Fibroblast of skin of left quadriceps (primary cell): ENCODE data around the gene ADCY6.
A peak's percentile ranks its signal among the peaks of the same experiment; 100 is the strongest.

Experiments
- DNase-seq, 2 experiments: peaks; one replicate each; pipeline ENCODE4 v3.0.0-alpha.2; 2013; ENCODE audit warnings: low read depth in 2 of 2

The ADCY6 gene

GRCh38 chr12:48783432-48783831 lies 5.5 kb downstream of the ADCY6 start:
- no peak for DNase-seq

DNA sequence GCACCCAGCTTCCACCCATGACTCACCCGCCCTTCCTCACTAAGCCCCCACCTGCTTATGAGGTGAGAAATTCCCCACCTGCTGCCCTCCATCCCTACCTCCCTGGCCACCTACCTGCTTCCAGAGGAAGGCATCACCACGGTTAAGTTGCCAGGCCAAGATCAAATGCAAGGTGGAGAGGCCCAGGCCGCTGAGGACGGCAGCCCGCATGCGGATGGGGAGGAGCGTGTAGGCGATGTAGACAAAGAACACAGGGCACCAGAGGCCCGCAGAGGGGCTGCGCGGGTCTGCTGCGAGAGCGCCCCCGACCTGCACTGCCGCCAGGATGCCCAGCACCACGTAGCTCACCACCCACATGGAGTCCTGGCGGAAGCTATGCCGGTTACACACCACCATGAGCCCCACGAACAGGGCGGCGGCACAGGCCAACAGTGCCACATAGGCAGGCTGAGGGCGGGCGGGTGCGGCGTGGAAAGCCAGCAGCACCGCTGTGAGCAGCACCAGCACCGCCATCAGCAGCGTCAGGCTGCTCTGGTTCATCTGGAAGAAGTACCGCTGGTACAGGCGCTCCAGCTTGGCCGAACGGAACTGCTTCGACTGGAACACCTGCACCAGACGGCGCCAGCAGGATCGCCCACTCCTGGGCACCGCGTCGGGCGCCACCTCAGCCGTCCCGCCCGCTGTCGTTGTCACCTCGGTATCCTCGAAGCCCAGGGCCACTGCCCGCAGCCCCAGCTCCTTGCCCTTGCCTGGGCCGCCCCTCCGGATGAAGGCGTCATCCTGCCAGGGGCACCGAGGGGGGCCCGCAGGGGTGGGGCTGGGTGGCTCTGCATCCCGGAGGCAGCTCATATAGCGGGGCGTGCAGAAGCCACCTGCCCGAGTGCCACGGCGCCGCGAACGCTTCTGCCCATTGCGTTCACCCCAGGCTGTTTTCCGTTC lies 6.2 kb downstream of the ADCY6 start:
- DNase-seq = no peak

DNA sequence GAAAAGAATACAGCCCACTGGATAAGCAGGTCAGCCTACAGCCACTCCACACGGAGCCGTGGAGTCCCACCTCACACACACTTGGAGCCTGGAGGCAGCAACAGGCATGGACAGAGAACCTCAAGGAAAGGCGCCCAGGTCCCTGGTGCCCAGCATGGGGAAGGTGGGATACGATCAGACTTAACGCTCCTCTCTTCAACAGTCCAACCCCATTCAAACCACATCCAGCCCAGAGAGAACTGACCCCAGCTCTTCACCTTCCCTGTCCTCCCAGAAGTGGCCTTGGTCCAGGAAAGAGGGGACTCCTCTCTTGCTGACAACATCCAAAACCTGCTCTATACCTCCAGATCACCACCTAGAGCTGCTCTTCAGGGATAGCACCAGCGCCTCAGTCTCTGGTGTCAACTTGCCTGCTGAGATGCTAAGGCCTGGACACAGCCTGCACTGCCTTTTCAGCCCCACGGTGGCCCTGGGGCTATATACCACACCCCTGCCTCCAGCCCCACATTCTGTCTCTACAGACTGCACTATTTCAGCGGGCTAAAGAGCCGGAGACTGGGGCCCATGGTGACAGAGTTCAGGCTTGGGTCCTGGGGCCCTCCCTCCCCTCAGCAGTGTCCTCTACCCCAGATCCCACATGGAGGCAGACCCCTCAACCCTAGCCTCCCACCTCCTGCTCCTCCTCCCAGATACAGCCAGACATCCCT lies 7.0 kb downstream of the ADCY6 start:
- no peak for DNase-seq

DNA sequence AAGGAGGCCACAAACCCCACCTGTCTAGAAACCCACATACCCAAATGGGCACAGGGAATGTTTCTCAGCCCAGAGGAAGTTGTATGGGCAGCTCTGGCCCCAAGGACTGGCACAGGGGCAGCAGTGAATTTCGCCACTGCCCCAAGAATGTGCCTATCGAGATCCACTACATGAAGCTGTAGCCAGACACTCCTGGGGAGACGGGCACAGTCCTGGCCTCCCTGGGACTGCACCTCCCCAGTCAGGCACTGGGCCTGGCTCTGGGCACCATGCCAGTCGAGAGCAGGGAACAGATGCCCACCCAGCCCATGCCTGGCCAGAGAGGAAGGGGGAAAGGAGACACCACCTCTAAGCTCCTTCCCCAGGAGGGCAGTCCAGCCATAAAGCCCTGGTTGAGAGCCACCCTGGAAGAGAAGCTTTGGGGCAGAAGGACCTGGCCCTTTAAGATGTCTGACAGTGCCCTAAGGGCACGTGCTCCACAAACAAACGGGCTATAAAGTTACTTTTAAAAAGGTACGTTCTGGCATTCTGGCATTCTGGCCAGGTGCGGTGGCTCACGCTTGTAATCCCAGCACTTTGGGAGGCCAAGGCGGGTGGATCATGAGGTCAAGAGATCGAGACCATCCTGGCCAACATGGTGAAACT lies 8.4 kb downstream of the ADCY6 start:
- DNase-seq = no peak

- peak; percentile 77 to 80 for DNase-seq
Observed at GRCh38 chr12:48779869-48780268, 9.0 kb downstream of the ADCY6 start.

DNA sequence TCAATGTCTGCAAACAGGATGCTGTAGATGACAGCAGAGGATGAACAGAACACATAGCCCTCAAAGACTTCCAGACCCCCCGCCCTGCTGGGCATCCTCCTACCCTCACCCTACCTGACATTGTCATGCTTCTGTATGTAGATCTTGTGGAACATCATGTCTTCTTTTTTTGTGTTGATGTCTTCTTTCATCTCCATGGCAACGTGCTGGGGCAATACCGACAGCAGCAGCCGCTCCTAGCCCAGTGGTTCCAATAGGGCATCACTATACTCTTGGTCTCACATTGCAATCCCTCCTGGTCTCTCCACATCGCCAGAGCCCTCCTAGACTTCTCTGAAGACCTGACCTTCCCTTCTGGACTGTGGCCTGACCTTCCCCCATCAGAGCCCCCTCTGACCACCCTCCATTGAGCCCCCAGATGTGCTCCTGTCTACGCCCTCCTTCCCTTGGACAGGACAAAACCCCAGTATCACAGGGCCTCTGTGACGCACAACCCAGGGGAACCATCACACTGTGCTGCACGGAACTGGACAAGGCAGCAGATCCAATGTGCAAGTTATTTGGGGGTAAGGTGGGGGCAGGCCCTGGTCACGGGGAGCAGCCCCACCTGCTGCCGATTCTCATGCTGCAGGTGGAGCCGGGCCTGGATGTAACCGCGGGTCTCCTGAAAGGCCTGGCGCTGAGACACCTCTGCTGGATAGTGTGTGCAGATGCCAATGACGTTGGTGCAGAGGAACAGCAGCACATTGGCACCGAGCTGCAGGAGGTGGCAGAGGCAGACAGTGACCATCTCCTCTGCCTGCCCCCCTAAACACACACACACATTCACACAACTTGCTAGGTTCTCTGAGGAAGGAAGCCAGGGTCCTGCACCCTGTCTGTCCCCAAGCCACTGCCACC lies 11.1 kb downstream of the ADCY6 start:
- no peak for DNase-seq

DNA sequence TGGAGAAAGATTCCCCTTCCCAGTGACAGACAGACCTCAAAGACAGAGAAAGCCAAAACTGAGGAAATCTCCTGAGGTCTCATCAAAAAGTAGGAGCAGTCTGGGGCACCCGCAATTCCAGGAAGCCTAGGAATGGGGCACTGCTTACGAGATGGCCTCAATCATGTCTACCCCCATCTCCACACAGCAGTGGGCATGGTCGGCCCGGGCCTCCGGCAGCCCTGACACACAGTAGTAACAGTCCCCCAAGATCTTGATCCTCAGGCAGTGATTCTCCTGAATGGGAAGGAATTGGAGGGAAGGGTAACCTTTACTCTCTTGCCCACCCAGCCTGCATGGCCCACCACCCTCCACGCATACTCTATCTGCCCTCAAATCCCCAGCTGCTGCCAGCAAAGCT lies 11.9 kb downstream of the ADCY6 start:
- no peak for DNase-seq

DNA sequence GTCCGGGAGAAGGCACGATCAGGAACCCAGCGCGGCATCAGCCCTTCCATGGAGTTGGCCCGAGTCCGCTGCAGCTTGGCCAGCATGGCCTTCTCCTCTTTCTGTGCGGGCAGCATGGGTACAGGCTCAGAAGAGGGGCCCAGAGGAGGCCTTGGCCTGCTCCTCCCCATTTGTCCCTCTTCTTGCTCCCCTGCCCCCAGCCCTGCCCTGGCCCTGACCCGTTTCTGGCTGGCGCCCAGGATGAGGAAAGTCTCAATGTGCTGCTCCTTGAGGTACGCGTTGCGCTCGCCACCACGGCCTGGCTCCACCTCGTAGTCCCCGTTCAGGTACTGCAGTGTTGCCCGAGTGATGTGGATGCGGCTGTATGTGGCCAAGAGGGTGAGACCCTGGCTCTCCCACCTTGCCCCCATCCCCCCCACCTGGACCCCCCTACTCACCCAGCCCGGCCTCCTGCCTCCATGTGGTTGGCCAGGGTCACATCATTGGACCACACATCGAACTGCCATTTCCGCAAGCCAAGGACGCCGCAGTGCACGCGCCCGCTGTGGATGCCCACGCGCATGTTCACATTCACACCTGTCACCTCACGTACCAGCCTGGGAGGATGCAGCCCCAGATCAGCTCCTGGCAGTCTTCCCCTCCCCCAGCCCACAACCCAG lies 12.8 kb downstream of the ADCY6 start:
- no peak for DNase-seq

- DNase-seq = no peak
Observed at GRCh38 chr12:48775299-48775698, 13.6 kb downstream of the ADCY6 start.

DNA sequence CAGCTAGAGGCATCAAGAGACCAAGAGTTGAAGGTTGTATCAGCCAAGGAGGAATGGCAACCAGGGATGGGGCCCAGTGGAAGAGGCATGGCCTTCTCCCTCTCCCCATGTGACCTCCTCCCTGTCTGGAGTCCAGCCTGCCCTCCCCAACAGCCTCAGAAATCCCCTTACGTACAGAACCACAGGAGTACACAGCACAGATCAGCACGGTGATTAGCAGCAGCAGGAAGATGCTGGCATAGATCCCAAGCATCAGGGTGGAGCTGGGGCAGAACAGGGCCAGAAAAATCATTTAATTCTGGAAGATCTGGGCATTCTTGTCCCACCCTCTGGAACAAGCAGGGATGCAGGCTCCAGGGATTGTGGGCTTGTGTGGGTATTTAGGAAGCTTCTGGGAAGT lies 14.4 kb downstream of the ADCY6 start:
- no peak for DNase-seq

- no peak for DNase-seq
Observed at GRCh38 chr12:48773686-48774085, 15.2 kb downstream of the ADCY6 start.

DNA sequence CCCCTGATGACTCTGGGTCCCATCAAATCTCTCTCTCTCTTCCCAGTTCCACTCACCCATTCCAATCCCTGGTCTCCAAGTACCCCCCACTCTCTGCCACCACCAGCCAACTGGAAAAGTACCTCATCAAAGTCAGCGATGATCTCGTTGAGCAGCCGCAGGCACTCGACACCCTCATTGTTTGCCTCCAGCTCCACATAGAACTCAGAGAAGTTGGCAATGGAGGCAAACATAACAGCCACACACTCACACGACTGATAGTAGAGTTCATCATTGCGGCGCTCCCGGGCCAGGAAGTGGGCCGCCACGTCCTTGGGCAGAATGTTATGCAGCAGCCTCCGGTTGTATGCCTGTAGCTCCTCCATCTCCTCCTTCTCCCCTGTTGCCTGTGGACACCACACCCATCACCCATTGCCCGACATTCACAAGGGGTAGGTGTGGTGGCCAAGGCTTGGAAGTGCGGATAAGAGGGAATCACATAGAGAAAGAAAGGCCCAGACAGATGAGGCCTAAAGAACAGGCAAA lies 17.2 kb downstream of the ADCY6 start:
- no peak for DNase-seq

DNA sequence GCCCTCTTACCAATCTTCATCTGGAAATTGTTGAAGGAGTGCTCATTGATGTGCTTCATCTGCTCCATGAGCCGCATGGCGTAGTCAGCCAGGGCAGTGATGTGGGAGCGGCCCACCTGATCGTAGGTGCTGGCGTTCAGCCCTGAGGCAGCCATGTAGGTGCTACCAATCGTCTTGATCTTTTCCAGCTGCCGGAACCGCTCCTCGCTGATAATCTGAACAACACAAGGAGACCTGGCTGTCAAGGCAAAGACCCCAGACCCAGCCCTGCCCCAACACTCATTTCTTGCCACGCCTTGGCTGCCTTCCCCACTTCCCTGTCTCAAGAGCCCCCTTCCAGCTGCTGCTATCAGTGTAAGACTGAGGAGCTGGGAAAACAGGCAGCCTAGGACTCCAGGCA lies 18.1 kb downstream of the ADCY6 start:
- DNase-seq = no peak

- DNase-seq = no peak
Observed at GRCh38 chr12:48768736-48769135, 20.2 kb downstream of the ADCY6 start.

GRCh38 chr12:48768147-48768546 lies 20.7 kb downstream of the ADCY6 start:
- no peak for DNase-seq

DNA sequence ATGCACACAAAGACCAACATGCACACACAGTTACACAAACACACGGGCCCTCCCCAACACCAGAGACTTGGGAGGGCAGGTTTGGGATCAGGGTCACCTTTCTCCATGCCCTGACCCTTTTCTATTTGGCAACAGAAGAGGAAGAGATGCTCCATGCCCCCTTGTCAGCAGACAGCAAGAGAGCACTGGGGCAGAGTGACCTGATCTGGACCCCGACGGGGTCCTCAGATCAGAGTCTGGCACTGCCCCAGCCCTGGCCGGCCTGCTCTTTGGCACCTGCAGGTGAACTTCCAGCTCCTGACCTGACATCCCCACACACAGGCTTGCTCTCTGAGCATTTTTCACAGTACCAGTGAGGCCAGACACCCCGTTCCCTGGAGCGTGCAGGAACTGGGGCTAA lies 21.4 kb downstream of the ADCY6 start:
- DNase-seq = no peak

GRCh38 chr12:48767047-48767446 lies 21.8 kb downstream of the ADCY6 start:
- DNase-seq = no peak

DNA sequence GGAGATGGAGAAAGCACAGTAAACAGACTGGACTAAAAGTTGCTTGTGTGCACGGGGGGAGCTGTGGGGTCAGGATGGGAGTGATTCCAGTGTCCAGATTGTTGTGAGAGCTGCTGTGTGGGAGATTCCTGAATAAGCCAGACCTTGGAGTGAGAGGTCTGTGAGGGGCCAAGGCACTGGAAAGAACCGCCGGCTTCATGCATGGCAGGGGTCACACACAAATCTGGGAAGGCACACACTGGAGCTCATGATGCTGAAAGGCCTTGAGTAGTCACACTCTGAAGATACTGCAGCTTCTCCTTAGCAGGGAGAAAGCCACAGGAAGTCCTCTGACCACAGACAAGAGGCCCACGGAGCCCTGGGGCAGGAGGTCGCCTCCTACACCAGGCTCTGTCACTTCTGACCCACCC lies 23.1 kb downstream of the ADCY6 start:
- no peak for DNase-seq

DNA sequence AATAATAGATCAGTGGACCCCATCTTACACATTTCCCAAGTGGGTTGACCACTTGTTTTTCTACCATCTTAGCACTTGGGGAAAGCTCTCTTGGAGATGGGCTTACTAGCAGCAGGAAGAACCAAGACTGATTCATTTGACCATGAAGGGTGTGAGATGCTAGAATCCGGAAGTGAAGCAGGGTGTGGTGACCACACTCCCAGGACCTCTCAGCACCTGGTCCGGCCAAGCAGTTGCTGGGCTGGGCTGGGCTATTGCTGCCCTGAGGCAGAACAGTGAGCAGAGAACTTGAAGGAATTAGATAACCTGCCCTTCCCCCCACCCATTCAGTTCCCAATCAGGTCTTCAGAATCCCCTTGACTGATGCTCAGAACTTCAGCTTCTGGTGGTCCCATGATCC lies 24.4 kb downstream of the ADCY6 start:
- no peak for DNase-seq

- no peak for DNase-seq
Observed at GRCh38 chr12:48758737-48759136, 30.2 kb downstream of the ADCY6 start.

DNA sequence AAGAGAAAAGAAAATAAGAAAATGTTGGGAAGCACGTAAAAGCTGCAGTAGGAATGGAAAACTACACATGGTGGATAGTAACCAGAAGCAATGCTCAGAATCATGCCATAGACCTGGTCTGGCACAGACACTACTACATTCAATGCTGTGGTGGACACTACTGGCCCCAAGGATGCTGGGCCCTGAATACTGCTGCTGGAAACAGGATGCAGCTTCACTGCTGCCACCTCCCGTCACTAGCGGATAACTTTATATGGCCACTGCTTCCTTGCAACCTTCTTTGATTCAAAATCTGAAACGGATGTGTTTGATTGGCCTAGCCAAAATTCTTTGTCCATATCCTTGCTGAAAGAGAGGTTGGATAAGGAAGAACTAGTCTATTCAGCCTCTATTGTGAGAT lies 30.7 kb downstream of the ADCY6 start:
- no peak for DNase-seq
